PC-3 (cell line): Measurements from ENCODE around the gene PCSK2.

Experiments
- CTCF ChIP-seq: fragments of 300-600 bp; sonication (generic); conservative IDR thresholded peaks from 2 replicates; pipeline ENCODE4 v1.5.1; 2017; ENCODE audit warnings: antibody characterized with exemption, low read depth, mild to moderate bottlenecking, low read length
- EZH2 ChIP-seq: fragments of 300-600 bp; sonication (generic); IDR thresholded peaks from one replicate; pipeline ENCODE4 v1.6.1; 2017; ENCODE audit warnings: antibody characterized with exemption, mild to moderate bottlenecking, low read length; ENCODE audit not compliant: unreplicated experiment

- TF ChIP-seq EZH2 (no peak), CTCF (no peak)
Measured at GRCh38 chr20:17223553-17223952, 3.3 kb upstream of the PCSK2 start.
